Neuronal stem cell (in vitro differentiated cells): Measurements from ENCODE around the gene RBM19.

ENCODE experiments used
- DNase-seq: peaks from one replicate; pipeline ENCODE4 v3.0.0-alpha.2; 2013; ENCODE audit warnings: low spot score
- H2AFZ ChIP-seq: one replicate; pipeline ENCODE4 v1.6.1; 2013; ENCODE audit warnings: mild to moderate bottlenecking, low read length, inconsistent platforms
- H2AK5ac ChIP-seq: 2 replicates; pipeline ENCODE4 v1.6.1; 2013; ENCODE audit warnings: low read depth, mild to moderate bottlenecking, inconsistent platforms, low read length, moderate library complexity, mixed read lengths
- H2BK120ac ChIP-seq: 2 replicates; pipeline ENCODE4 v1.6.1; 2013; ENCODE audit warnings: low read depth, mild to moderate bottlenecking, inconsistent platforms, low read length, moderate library complexity, mixed read lengths
- H2BK12ac ChIP-seq: one replicate; pipeline ENCODE4 v1.6.1; 2013; ENCODE audit warnings: low read length, inconsistent platforms
- H2BK15ac ChIP-seq: 2 replicates; pipeline ENCODE4 v1.6.1; 2013; ENCODE audit warnings: mild to moderate bottlenecking, low read length, inconsistent platforms, mixed read lengths
- H2BK5ac ChIP-seq: one replicate; pipeline ENCODE4 v1.6.1; 2013; ENCODE audit warnings: inconsistent platforms, mild to moderate bottlenecking, low read length, moderate library complexity
- H3K14ac ChIP-seq: one replicate; pipeline ENCODE4 v1.6.1; 2013; ENCODE audit warnings: low read length, inconsistent platforms
- H3K18ac ChIP-seq: 2 replicates; pipeline ENCODE4 v1.6.1; 2013; ENCODE audit warnings: low read length, inconsistent platforms
- H3K23ac ChIP-seq: 2 replicates; pipeline ENCODE4 v1.6.1; 2013; ENCODE audit warnings: low read depth, mild to moderate bottlenecking, mixed read lengths, low read length, inconsistent platforms; ENCODE audit not compliant: poor library complexity
- H3K27ac ChIP-seq: replicated peaks from 3 replicates; pipeline ENCODE4 v1.5.1; 2013; ENCODE audit warnings: low read length, inconsistent platforms
- H3K27me3 ChIP-seq, 3 experiments: 2 replicates each; pipeline ENCODE4 v1.6.1; 2013; ENCODE audit warnings: low read length in 3 of 3, mild to moderate bottlenecking in 2 of 3, inconsistent platforms in 1 of 3, low read depth in 1 of 3, mixed read lengths in 1 of 3, moderate library complexity in 1 of 3; ENCODE audit not compliant: control insufficient read depth in 3 of 3, insufficient read depth in 3 of 3
- H3K36me3 ChIP-seq, 2 donors: replicated peaks in 1 of 2; 2 replicates each; pipeline ENCODE4 v1.6.1; 2013; ENCODE audit warnings: low read length in 2 of 2; ENCODE audit not compliant: control insufficient read depth in 2 of 2, insufficient read depth in 2 of 2
- H3K4ac ChIP-seq: 2 replicates; pipeline ENCODE4 v1.6.1; 2013; ENCODE audit warnings: inconsistent platforms, mild to moderate bottlenecking, low read length, moderate library complexity
- H3K4me1 ChIP-seq, 2 donors: 1 replicate in 1 of 2; 2 replicates in 1 of 2; pipeline ENCODE4 v1.6.1; 2013; ENCODE audit warnings: low read length in 2 of 2, low read depth in 1 of 2; ENCODE audit not compliant: control insufficient read depth in 2 of 2, insufficient read depth in 1 of 2
- H3K4me2 ChIP-seq: one replicate; pipeline ENCODE4 v1.6.1; 2013; ENCODE audit warnings: mild to moderate bottlenecking, low read length, inconsistent platforms; ENCODE audit not compliant: insufficient read depth, poor library complexity, severe bottlenecking
- H3K4me3 ChIP-seq, 2 donors: 2 replicates each; pipeline ENCODE4 v1.5.1; 2013; ENCODE audit warnings: low read length in 2 of 2, mild to moderate bottlenecking in 2 of 2, inconsistent platforms in 1 of 2, moderate library complexity in 1 of 2
- H3K79me1 ChIP-seq: one replicate; pipeline ENCODE4 v1.6.1; 2013; ENCODE audit warnings: low read depth, mild to moderate bottlenecking, inconsistent platforms, low read length, moderate library complexity
- H3K9ac ChIP-seq: one replicate; pipeline ENCODE4 v1.6.1; 2013; ENCODE audit warnings: mild to moderate bottlenecking, low read depth, low read length, inconsistent platforms; ENCODE audit not compliant: poor library complexity
- H3K9me3 ChIP-seq, 2 donors: replicated peaks in 1 of 2; 2 replicates each; pipeline versions ENCODE3 to v1.6.1; 2013; ENCODE audit warnings: low read length in 2 of 2, mild to moderate bottlenecking in 2 of 2, inconsistent platforms in 1 of 2, low read depth in 1 of 2, mixed read lengths in 1 of 2, moderate library complexity in 1 of 2; ENCODE audit not compliant: control insufficient read depth in 2 of 2, insufficient read depth in 1 of 2
- H4K8ac ChIP-seq: one replicate; pipeline ENCODE4 v1.6.1; 2013; ENCODE audit warnings: low read depth, mild to moderate bottlenecking, inconsistent platforms, low read length, moderate library complexity
- H4K91ac ChIP-seq: one replicate; pipeline ENCODE4 v1.6.1; 2013; ENCODE audit warnings: low read length, low read depth, mild to moderate bottlenecking, inconsistent platforms; ENCODE audit not compliant: poor library complexity
- WGBS, 2 donors: extraction: QIAGEN DNeasy Blood & Tissue Kit; methylation state at CpG; one replicate each; pipeline ENCODE4 v1.1.7; 2013; ENCODE audit warnings: missing lambda C conversion rate in 2 of 2, mixed read lengths in 1 of 2; ENCODE audit not compliant: insufficient read length in 2 of 2, insufficient replicate concordance in 1 of 2; ENCODE audit errors: extremely low coverage in 2 of 2; 5-methylcytosine and 5-hydroxymethylcytosine counted together

RBM19 gene

GRCh38 chr12:113909776-113910420, 56.2 kb downstream of the RBM19 start:
- Histone ChIP-seq H3K36me3 (peaks cover 0 to 20% of the 10 kb centered on the region in 2 donors), H3K9me3 (no peaks in the 10 kb centered on the region), H2BK12ac (no peak overlapping the region), H3K4ac (no peak overlapping the region), H3K4me2 (no peak overlapping the region), H3K23ac (no peak overlapping the region), H3K4me3 (no peak overlapping the region), H3K14ac (no peak overlapping the region), H3K9ac (no peak overlapping the region), H2AK5ac (peak overlapping the region; percentile 48), H3K79me1 (no peaks in the 10 kb centered on the region), H4K8ac (no peak overlapping the region), H3K27ac (no peak overlapping the region), H2BK15ac (no peak overlapping the region), H3K4me1 (peaks cover 0 to 6% of the 10 kb centered on the region in 2 donors), H2AFZ (no peak overlapping the region), H2BK5ac (no peak overlapping the region), H2BK120ac (no peak overlapping the region), H3K27me3 (no peaks in the 10 kb centered on the region), H3K18ac (no peak overlapping the region), H4K91ac (no peak overlapping the region)
- no peak for DNase-seq
- no CpG with 5 or more reads among the region's 13 CpGs for WGBS, 2 donors

GRCh38 chr12:113908584-113909100, 57.5 kb downstream of the RBM19 start:
- H3K4ac ChIP-seq, result no peak overlapping the region
- no peak overlapping the region for H2BK120ac ChIP-seq
- no peak overlapping the region for H4K8ac ChIP-seq
- no peak overlapping the region for H3K4me3 ChIP-seq
- no peaks in the 10 kb centered on the region for H3K27me3 ChIP-seq
- H4K91ac ChIP-seq, result no peak overlapping the region
- peaks cover 0 to 20% of the 10 kb centered on the region in 2 donors for H3K36me3 ChIP-seq
- no peak overlapping the region for H2BK15ac ChIP-seq
- no peak overlapping the region for H3K23ac ChIP-seq
- H3K18ac ChIP-seq, result no peak overlapping the region
- no peak overlapping the region for H3K14ac ChIP-seq
- DNase-seq, result no peak
- no peak overlapping the region for H2BK5ac ChIP-seq
- H3K9ac ChIP-seq, result no peak overlapping the region
- no peaks in the 10 kb centered on the region for H3K79me1 ChIP-seq
- H2BK12ac ChIP-seq, result no peak overlapping the region
- no peak overlapping the region for H2AK5ac ChIP-seq
- no peaks in the 10 kb centered on the region for H3K9me3 ChIP-seq
- no peak overlapping the region for H3K27ac ChIP-seq
- no peak overlapping the region for H2AFZ ChIP-seq
- peaks cover 0 to 6% of the 10 kb centered on the region in 2 donors for H3K4me1 ChIP-seq
- WGBS, 2 donors, result no CpG with 5 or more reads among the region's 6 CpGs
- no peak overlapping the region for H3K4me2 ChIP-seq

GRCh38 chr12:113907446-113908180, 58.5 kb downstream of the RBM19 start:
- H3K27me3 ChIP-seq, result no peaks in the 10 kb centered on the region
- H3K79me1 ChIP-seq, result no peaks in the 10 kb centered on the region
- peaks cover 0 to 4% of the 10 kb centered on the region in 2 donors for H3K4me1 ChIP-seq
- H2AK5ac ChIP-seq, result no peak overlapping the region
- H2BK15ac ChIP-seq, result no peak overlapping the region
- no peak overlapping the region for H3K4me2 ChIP-seq
- H3K27ac ChIP-seq, result no peak overlapping the region
- no peaks in the 10 kb centered on the region for H3K9me3 ChIP-seq
- no peak overlapping the region for H2AFZ ChIP-seq
- no peak overlapping the region for H2BK12ac ChIP-seq
- no CpG with 5 or more reads among the region's 11 CpGs for WGBS, 2 donors
- no peak overlapping the region for H3K14ac ChIP-seq
- H3K36me3 ChIP-seq, result peaks cover 0 to 28% of the 10 kb centered on the region in 2 donors
- H3K4me3 ChIP-seq, result no peak overlapping the region
- no peak overlapping the region for H3K9ac ChIP-seq
- no peak for DNase-seq
- no peak overlapping the region for H3K18ac ChIP-seq
- no peak overlapping the region for H2BK5ac ChIP-seq
- no peak overlapping the region for H4K91ac ChIP-seq
- no peak overlapping the region for H4K8ac ChIP-seq
- no peak overlapping the region for H3K4ac ChIP-seq
- H3K23ac ChIP-seq, result no peak overlapping the region
- no peak overlapping the region for H2BK120ac ChIP-seq
